Smooth muscle cell (in vitro differentiated cells): ENCODE data around the gene RAB43. TPM values are rescaled to one million over a fixed set of nuclear protein-coding genes. Genes with fewer than 3 reads are reported as not detected.

Experiments
- DNase-seq: peaks from one replicate; lab custom pipeline; 2025; ENCODE audit not compliant: unreplicated experiment; lab: John Stamatoyannopoulos, UW
- H2AFZ ChIP-seq: fragments of 200-600 bp; sonication (generic); 2 replicates; pipeline ENCODE4 v1.6.0; 2016; ENCODE audit warnings: antibody characterized with exemption, low read depth, mild to moderate bottlenecking
- H3F3A ChIP-seq: fragments of 200-600 bp; sonication (generic); 2 replicates; pipeline ENCODE4 v1.6.0; 2017; ENCODE audit warnings: antibody characterized with exemption, low read depth
- H3K27ac ChIP-seq: fragments of 200-600 bp; sonication (generic); 2 replicates; pipeline ENCODE4 v1.5.1; 2016; ENCODE audit warnings: low read depth, mild to moderate bottlenecking
- H3K27me3 ChIP-seq: fragments of 200-600 bp; sonication (generic); 2 replicates; pipeline ENCODE4 v1.6.1; 2016; ENCODE audit warnings: low read depth, mild to moderate bottlenecking
- H3K36me3 ChIP-seq: fragments of 200-600 bp; sonication (generic); 2 replicates; pipeline ENCODE4 v1.5.1; 2016; ENCODE audit warnings: low read depth
- H3K4me1 ChIP-seq: fragments of 200-600 bp; sonication (generic); 2 replicates; pipeline ENCODE4 v1.5.1; 2016; ENCODE audit warnings: low read depth
- H3K4me2 ChIP-seq: fragments of 200-600 bp; sonication (generic); 2 replicates; pipeline ENCODE4 v1.6.0; 2016; ENCODE audit warnings: mild to moderate bottlenecking
- H3K4me3 ChIP-seq: fragments of 200-600 bp; sonication (generic); 2 replicates; pipeline ENCODE4 v1.5.1; 2016; ENCODE audit warnings: mild to moderate bottlenecking
- H3K79me2 ChIP-seq: fragments of 200-600 bp; sonication (generic); 2 replicates; pipeline ENCODE4 v1.6.0; 2016; ENCODE audit warnings: low read depth, mild to moderate bottlenecking
- H3K9ac ChIP-seq: fragments of 200-600 bp; sonication (generic); 2 replicates; pipeline ENCODE4 v1.6.0; 2016; ENCODE audit warnings: low read depth
- H3K9me3 ChIP-seq: fragments of 200-600 bp; sonication (generic); replicated peaks from 2 replicates; pipeline ENCODE4 v1.5.1; 2016; ENCODE audit warnings: low read depth
- H4K20me1 ChIP-seq: fragments of 200-600 bp; sonication (generic); 2 replicates; pipeline ENCODE4 v1.6.0; 2016; ENCODE audit warnings: low read depth
- CTCF ChIP-seq: fragments of 200-600 bp; sonication (generic); IDR thresholded peaks from 2 replicates; pipeline ENCODE4 v1.5.1; 2017; ENCODE audit warnings: borderline replicate concordance, mild to moderate bottlenecking, antibody characterized with exemption; ENCODE audit not compliant: insufficient read depth, poor library complexity, severe bottlenecking
- WGBS: methylation state at CpG from one replicate; pipeline ENCODE4 v1.1.7; 2016; ENCODE audit warnings: low lambda C conversion rate; 5-methylcytosine and 5-hydroxymethylcytosine counted together
- polyA plus RNA-seq: library from polyadenylated mRNA; unstranded; fragments of >200 nt; fragmentation: Nextera tagmentation; extraction: Ambion mirVana; gene quantifications from 2 replicates; pipeline ENCODE4 v1.2.1, GENCODE V29; 2016
- total RNA-seq: library from RNA; depleted of rRNA; stranded (reverse); fragments of >200 nt; gene quantifications from 2 replicates; pipeline ENCODE4 v1.2.3, GENCODE V29; 2014

Gene RAB43
- total and polyA plus RNA-seq, 2 experiments from 2014 or later: 9.5 to 20.8 TPM

- no peaks in the 10 kb centered on the region for H4K20me1 ChIP-seq
- H3K9ac ChIP-seq: no peak overlapping the region
- no peak overlapping the region for H3K27ac ChIP-seq
- H3K79me2 ChIP-seq: no peaks in the 10 kb centered on the region
- H3K36me3 ChIP-seq: no peaks in the 10 kb centered on the region
- H3K4me3 ChIP-seq: no peak overlapping the region
- no peak overlapping the region for H3K4me2 ChIP-seq
- TF ChIP-seq CTCF: no peak
- no peaks in the 10 kb centered on the region for H3K9me3 ChIP-seq
- no peak for DNase-seq
- no peaks in the 10 kb centered on the region for H3K4me1 ChIP-seq
- H3K27me3 ChIP-seq: no peaks in the 10 kb centered on the region
- 89% methylated on average over 15 of the region's 15 CpGs for WGBS
- no peaks in the 10 kb centered on the region for H3F3A ChIP-seq
- H2AFZ ChIP-seq: no peak overlapping the region
Observed at GRCh38 chr3:129040579-129041300, 80.9 kb downstream of the RAB43 start.

- Histone ChIP-seq H3K9me3 (no peaks in the 10 kb centered on the region), H4K20me1 (no peaks in the 10 kb centered on the region), H3K79me2 (no peaks in the 10 kb centered on the region), H3K9ac (no peak overlapping the region), H3K4me2 (no peak overlapping the region), H3K27ac (no peak overlapping the region), H3K27me3 (no peaks in the 10 kb centered on the region), H2AFZ (no peak overlapping the region), H3K4me1 (no peaks in the 10 kb centered on the region), H3F3A (no peaks in the 10 kb centered on the region), H3K36me3 (no peaks in the 10 kb centered on the region), H3K4me3 (no peak overlapping the region)
- 83% methylated on average over 3 of the region's 3 CpGs for WGBS
- DNase-seq: no peak
- TF ChIP-seq CTCF: no peak
Observed at GRCh38 chr3:129040039-129040336, 81.6 kb downstream of the RAB43 start.

GRCh38 chr3:129039271-129040038, 82.1 kb downstream of the RAB43 start:
- H3K9ac ChIP-seq: no peak overlapping the region
- no peaks in the 10 kb centered on the region for H3K36me3 ChIP-seq
- no peak overlapping the region for H3K4me3 ChIP-seq
- H3K27me3 ChIP-seq: no peaks in the 10 kb centered on the region
- H3K4me2 ChIP-seq: no peak overlapping the region
- no peaks in the 10 kb centered on the region for H3K79me2 ChIP-seq
- no peaks in the 10 kb centered on the region for H4K20me1 ChIP-seq
- no peak for TF ChIP-seq CTCF
- no peak for DNase-seq
- H3K4me1 ChIP-seq: no peaks in the 10 kb centered on the region
- no peaks in the 10 kb centered on the region for H3K9me3 ChIP-seq
- no peaks in the 10 kb centered on the region for H3F3A ChIP-seq
- 86% methylated on average over 14 of the region's 14 CpGs for WGBS
- no peak overlapping the region for H3K27ac ChIP-seq
- H2AFZ ChIP-seq: no peak overlapping the region
